ENCODE data around the gene LYPD6B.

LYPD6B gene

GRCh38 chr2:149084924-149085795 is 46.7 kb downstream of the LYPD6B start:
- DNase-seq (ENCODE audit: low read depth) = no peak
- TF ChIP-seq, protein P1, sequence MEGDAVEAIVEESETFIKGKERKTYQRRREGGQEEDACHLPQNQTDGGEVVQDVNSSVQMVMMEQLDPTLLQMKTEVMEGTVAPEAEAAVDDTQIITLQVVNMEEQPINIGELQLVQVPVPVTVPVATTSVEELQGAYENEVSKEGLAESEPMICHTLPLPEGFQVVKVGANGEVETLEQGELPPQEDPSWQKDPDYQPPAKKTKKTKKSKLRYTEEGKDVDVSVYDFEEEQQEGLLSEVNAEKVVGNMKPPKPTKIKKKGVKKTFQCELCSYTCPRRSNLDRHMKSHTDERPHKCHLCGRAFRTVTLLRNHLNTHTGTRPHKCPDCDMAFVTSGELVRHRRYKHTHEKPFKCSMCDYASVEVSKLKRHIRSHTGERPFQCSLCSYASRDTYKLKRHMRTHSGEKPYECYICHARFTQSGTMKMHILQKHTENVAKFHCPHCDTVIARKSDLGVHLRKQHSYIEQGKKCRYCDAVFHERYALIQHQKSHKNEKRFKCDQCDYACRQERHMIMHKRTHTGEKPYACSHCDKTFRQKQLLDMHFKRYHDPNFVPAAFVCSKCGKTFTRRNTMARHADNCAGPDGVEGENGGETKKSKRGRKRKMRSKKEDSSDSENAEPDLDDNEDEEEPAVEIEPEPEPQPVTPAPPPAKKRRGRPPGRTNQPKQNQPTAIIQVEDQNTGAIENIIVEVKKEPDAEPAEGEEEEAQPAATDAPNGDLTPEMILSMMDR (conservative IDR thresholded peaks at IDR 0.05; ENCODE audit: low read depth, low read length) = no peak
- no peak overlapping the region for H3K4me3 ChIP-seq (ENCODE audit: low read length)

DNA sequence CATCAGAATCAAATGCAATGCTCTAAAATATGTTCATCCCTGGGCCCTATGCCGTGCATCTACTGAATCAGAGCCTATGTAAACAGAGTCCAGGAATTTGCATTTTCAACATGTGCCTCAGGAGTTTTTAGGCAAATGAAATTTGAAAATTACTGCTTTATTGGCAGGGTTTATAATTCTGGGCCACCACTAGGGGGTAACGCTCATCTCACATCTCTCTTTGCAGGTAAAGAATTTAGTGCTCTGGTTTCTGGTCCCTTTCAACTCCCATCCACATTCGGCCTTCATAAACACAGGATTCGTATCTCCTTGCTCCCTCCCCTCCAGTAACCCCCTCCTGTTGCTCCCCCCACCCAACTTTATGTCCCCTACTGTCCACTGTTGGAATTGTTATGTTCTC is 49.3 kb downstream of the LYPD6B start:
- no peak for DNase-seq (ENCODE audit: low read depth)
- TF ChIP-seq, protein P1 (conservative IDR thresholded peaks at IDR 0.05; ENCODE audit: low read depth, low read length) = peak; percentile 52
- H3K4me3 ChIP-seq (ENCODE audit: low read length) = no peak overlapping the region

GRCh38 chr2:149089068-149089467 is 50.6 kb downstream of the LYPD6B start:
- TF ChIP-seq, protein P1 (conservative IDR thresholded peaks at IDR 0.05; ENCODE audit: low read depth, low read length) = no peak
- H3K4me3 ChIP-seq (ENCODE audit: low read length) = no peak overlapping the region
- DNase-seq (ENCODE audit: low read depth) = no peak

DNA sequence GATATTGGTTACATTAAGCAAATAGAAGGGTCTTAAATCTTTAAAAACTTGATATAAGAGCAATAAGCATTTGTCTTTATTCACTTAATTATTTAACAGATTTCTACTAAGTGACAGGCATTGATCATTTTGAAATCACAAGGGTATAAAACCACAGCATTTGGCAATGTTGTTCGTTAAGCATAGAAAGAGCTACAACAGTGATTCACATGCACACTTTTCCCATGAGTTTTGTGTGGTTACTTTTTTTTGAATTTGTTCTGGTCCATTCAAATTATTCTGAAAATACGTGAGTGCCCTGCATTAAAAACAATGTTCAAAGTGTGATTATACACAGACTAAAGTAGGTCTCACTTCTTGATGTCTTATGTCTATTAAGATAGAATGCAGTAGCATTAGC is 52.2 kb downstream of the LYPD6B start:
- no peak overlapping the region for H3K4me3 ChIP-seq (ENCODE audit: low read length)
- DNase-seq (ENCODE audit: low read depth) = no peak
- TF ChIP-seq, protein P1 (conservative IDR thresholded peaks at IDR 0.05; ENCODE audit: low read depth, low read length) = no peak

- H3K4me3 ChIP-seq (ENCODE audit: low read length) = no peak overlapping the region
- no peak for DNase-seq (ENCODE audit: low read depth)
- TF ChIP-seq, protein P1 (conservative IDR thresholded peaks at IDR 0.05; ENCODE audit: low read depth, low read length) = no peak
These were observed 55.1 kb downstream of the LYPD6B start for GRCh38 chr2:149093579-149093978.

DNA sequence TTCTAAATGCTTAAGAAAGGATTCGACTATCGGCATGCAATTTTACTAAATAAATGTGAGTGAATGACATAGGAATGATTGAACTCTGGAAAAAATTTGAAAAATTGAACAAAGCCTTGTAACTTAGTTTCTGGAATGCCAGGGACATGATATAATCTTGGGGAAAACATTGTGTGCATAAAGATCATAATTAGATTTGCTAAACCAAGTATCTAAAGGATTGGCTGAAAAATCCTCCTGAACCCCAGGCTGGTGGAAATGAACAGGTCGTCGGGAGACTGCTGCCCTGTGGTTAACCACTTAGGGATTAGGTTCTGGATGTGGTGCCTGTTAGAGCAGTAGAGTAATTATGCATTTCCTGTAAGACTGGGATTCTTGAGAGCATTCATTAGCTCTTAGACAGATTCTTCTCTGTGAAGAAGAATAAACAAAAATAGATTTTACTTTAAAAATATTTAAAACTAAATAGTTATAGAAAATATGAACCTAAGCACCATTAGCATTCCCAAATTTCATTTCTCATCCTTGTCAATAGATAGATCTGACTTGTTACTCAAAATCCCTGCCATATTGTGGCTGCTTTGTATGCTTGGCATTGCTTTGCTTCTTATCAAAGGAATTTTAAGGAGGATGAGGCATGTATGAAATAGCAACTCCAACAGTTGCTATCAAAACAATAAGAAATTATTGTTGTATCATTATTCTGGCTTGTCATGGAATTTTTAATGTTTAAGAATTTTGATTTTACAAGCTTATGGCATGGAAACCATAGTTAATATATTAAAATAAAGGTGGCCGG is 55.9 kb downstream of the LYPD6B start:
- H3K4me3 ChIP-seq (ENCODE audit: low read length) = no peak overlapping the region
- DNase-seq (ENCODE audit: low read depth) = peak; percentile 98
- TF ChIP-seq, protein P1 (conservative IDR thresholded peaks at IDR 0.05; ENCODE audit: low read depth, low read length) = no peak
